Measurements from ENCODE around the gene PYM1. TPM values are rescaled to one million over a fixed set of nuclear protein-coding genes. Genes with fewer than 3 reads are reported as not detected.
A peak's percentile ranks its signal among the peaks of the same experiment; 100 is the strongest.

The PYM1 gene
- total and polyA plus RNA-seq, 2 of the 13 experiments (the other 11 are each of a cell fraction or from before 2014, with no cell fraction given): 44.0 to 51.8 TPM

- TF ChIP-seq HNRNPH1 (optimal IDR thresholded peaks at IDR 0.05; ENCODE audit: low read depth, low read length) (no peak), ADNP (CRISPR knock-in tag; IDR thresholded peaks at IDR 0.05) (no peak), ZNF136 (CRISPR knock-in tag; IDR thresholded peaks at IDR 0.05; ENCODE audit: low read depth) (no peak), KDM6A (CRISPR knock-in tag; IDR thresholded peaks at IDR 0.05; ENCODE audit: low read depth) (no peak), GABPA (IDR thresholded peaks at IDR 0.05; ENCODE audit: low read depth, low read length) (no peak), GABPA (CRISPR knock-in tag; IDR thresholded peaks at IDR 0.05; ENCODE audit: low read depth) (peak; percentile 64), GFI1 (CRISPR knock-in tag; IDR thresholded peaks at IDR 0.05; ENCODE audit: borderline replicate concordance) (no peak), ZNF17 (CRISPR knock-in tag; IDR thresholded peaks at IDR 0.05) (no peak), ZNF792 (CRISPR knock-in tag; IDR thresholded peaks at IDR 0.05) (0 out of 2 replicates have a peak, but pooled peaks have one; percentile 5), KAT2B (IDR thresholded peaks at IDR 0.05; ENCODE audit: borderline replicate concordance, low read depth, low read length) (no peak), SOX5 (CRISPR knock-in tag; IDR thresholded peaks at IDR 0.05; ENCODE audit: borderline replicate concordance) (peak; percentile 13; the same call in 1 of the 2 replicates), DDIT3 (CRISPR knock-in tag; IDR thresholded peaks at IDR 0.05) (no peak), ZBTB10 (CRISPR knock-in tag; IDR thresholded peaks at IDR 0.05; ENCODE audit: borderline replicate concordance) (no peak)
- TF ChIP-seq, protein P1, sequence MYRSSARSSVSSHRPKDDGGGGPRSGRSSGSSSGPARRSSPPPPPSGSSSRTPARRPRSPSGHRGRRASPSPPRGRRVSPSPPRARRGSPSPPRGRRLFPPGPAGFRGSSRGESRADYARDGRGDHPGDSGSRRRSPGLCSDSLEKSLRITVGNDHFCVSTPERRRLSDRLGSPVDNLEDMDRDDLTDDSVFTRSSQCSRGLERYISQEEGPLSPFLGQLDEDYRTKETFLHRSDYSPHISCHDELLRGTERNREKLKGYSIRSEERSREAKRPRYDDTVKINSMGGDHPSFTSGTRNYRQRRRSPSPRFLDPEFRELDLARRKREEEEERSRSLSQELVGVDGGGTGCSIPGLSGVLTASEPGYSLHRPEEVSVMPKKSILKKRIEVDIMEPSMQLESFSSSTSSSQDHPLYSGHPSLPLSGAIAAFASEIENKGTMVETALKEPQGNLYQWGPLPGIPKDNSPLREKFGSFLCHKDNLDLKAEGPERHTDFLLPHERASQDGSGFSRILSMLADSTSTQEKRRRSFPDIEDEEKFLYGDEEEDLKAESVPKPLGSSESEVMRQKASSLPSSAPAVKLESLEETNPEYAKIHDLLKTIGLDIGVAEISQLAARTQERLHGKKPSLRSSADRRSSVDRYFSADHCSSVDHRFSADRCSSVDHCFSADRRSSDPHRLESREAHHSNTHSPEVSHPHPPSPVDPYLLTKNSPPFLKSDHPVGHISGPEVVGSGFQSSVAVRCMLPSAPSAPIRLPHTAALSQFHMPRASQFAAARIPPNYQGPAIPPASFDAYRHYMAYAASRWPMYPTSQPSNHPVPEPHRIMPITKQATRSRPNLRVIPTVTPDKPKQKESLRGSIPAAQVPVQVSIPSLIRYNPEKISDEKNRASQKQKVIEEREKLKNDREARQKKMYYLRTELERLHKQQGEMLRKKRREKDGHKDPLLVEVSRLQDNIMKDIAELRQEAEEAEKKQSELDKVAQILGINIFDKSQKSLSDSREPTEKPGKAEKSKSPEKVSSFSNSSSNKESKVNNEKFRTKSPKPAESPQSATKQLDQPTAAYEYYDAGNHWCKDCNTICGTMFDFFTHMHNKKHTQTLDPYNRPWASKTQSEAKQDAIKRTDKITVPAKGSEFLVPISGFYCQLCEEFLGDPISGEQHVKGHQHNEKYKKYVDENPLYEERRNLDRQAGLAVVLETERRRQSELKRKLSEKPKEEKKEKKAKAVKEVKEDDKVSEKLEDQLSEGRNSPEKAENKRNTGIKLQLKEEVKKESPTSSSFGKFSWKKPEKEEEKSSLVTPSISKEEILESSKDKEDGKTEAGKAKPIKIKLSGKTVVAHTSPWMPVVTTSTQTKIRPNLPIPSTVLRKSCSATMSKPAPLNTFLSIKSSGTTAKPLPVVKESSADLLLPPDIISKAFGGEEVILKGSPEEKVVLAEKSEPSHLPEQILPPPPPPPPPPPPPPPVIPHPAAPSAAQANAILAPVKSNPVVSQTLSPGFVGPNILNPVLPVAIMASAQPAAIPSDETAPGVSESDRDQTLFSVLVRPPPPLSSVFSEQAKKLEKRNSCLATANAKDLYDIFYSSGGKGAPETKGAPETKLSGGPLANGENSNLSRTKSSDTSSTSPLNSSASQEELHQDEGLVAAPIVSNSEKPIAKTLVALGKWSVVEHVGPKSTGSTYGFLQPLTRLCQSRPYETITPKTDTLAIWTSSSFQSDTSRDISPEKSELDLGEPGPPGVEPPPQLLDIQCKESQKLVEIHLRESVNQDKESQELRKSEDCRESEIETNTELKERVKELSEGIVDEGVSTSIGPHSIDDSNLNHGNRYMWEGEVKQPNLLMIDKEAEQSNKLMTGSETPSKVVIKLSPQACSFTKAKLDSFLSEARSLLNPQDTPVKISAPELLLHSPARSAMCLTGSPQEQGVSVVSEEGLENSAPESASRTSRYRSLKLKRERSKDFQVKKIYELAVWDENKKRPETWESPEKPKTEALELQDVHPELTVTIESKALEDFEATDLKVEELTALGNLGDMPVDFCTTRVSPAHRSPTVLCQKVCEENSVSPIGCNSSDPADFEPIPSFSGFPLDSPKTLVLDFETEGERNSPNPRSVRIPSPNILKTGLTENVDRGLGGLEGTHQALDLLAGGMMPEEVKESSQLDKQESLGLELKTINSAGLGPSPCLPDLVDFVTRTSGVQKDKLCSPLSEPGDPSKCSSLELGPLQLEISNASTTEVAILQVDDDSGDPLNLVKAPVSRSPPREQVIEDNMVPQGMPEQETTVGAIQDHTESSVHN (CRISPR knock-in tag; IDR thresholded peaks at IDR 0.05): no peak
- TF ChIP-seq, protein P2, sequence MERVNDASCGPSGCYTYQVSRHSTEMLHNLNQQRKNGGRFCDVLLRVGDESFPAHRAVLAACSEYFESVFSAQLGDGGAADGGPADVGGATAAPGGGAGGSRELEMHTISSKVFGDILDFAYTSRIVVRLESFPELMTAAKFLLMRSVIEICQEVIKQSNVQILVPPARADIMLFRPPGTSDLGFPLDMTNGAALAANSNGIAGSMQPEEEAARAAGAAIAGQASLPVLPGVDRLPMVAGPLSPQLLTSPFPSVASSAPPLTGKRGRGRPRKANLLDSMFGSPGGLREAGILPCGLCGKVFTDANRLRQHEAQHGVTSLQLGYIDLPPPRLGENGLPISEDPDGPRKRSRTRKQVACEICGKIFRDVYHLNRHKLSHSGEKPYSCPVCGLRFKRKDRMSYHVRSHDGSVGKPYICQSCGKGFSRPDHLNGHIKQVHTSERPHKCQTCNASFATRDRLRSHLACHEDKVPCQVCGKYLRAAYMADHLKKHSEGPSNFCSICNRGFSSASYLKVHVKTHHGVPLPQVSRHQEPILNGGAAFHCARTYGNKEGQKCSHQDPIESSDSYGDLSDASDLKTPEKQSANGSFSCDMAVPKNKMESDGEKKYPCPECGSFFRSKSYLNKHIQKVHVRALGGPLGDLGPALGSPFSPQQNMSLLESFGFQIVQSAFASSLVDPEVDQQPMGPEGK (CRISPR knock-in tag; IDR thresholded peaks at IDR 0.05): peak; percentile 71
- TF ChIP-seq, protein P3, sequence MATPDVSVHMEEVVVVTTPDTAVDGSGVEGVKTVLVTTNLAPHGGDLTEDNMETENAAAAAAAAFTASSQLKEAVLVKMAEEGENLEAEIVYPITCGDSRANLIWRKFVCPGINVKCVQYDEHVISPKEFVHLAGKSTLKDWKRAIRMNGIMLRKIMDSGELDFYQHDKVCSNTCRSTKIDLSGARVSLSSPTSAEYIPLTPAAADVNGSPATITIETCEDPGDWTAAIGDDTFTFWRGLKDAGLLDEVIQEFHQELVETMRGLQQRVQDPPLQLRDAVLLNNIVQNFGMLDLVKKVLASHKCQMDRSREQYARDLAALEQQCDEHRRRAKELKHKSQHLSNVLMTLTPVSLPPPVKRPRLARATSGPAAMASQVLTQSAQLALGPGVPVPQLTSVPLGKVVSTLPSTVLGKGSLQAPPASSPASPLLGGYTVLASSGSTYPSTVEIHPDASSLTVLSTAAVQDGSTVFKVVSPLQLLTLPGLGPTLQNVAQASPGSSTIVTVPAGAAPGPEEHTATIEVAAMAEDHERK (CRISPR knock-in tag; IDR thresholded peaks at IDR 0.05; ENCODE audit: low read depth): no peak
Measured at GRCh38 chr12:55929306-55929791, 1.7 kb upstream of the PYM1 start (continued).

Measured in HepG2 (cell line).